Aorta (tissue), 5 donors: Measurements from ENCODE around the gene ROBO2. TPM values are rescaled to one million over a fixed set of nuclear protein-coding genes. Genes with fewer than 3 reads are reported as not detected.

Experiments used
- ATAC-seq: fragments of 200-7000 bp; cut with Tn5 transposase; one replicate; pipeline ENCODE4 v1.9.1; 2022; ENCODE audit warnings: moderate library complexity; ENCODE audit not compliant: low FRiP score
- DNase-seq, 2 donors: peaks; one replicate each; pipeline ENCODE4 v3.0.0-alpha.2; 2020
- H3K27ac ChIP-seq, 2 donors: one replicate each; pipeline ENCODE4 v1.5.1; 2013; ENCODE audit warnings: low read length in 2 of 2, mild to moderate bottlenecking in 2 of 2, moderate library complexity in 2 of 2, control low read depth in 1 of 2, inconsistent platforms in 1 of 2, low read depth in 1 of 2
- H3K27me3 ChIP-seq, 2 donors: one replicate each; pipeline ENCODE4 v1.6.1; 2013; ENCODE audit warnings: control low read depth in 1 of 2, low read length in 1 of 2, mild to moderate bottlenecking in 1 of 2, moderate library complexity in 1 of 2; ENCODE audit not compliant: insufficient read depth in 2 of 2, control insufficient read depth in 1 of 2
- H3K36me3 ChIP-seq, 2 donors: one replicate each; pipeline ENCODE4 v1.6.1; 2013; ENCODE audit warnings: control low read depth in 1 of 2, low read length in 1 of 2, mild to moderate bottlenecking in 1 of 2; ENCODE audit not compliant: insufficient read depth in 2 of 2, control insufficient read depth in 1 of 2
- H3K4me1 ChIP-seq, 2 donors: one replicate each; pipeline ENCODE4 v1.6.1; 2013; ENCODE audit warnings: low read length in 2 of 2, control low read depth in 1 of 2, mild to moderate bottlenecking in 1 of 2, moderate library complexity in 1 of 2; ENCODE audit not compliant: insufficient read depth in 2 of 2, control insufficient read depth in 1 of 2
- H3K4me3 ChIP-seq, 2 donors: one replicate each; pipeline ENCODE4 v1.5.1; 2013; ENCODE audit warnings: low read length in 2 of 2, control low read depth in 1 of 2, mild to moderate bottlenecking in 1 of 2
- H3K9me3 ChIP-seq: one replicate; pipeline ENCODE4 v1.6.1; 2013; ENCODE audit warnings: mild to moderate bottlenecking, low read length; ENCODE audit not compliant: control insufficient read depth
- WGBS, 2 donors: extraction: QIAGEN DNeasy Blood & Tissue Kit; methylation state at CpG; one replicate each; pipeline ENCODE4 v1.1.7; 2013; 5-methylcytosine and 5-hydroxymethylcytosine counted together
- intact Hi-C, 2 donors: fragments of 100-400 bp; cut with DNase I; formaldehyde crosslinking; loops; one replicate each; pipeline versions ENCODE4 v1.14.2 to v1.15.0; 2022
- polyA plus RNA-seq, 2 donors: library from polyadenylated mRNA; stranded (reverse); fragments of 200-250 nt; gene quantifications; one replicate each; pipeline ENCODE4 v1.2.3, GENCODE V29; 2013
- total RNA-seq, 2 donors: library from RNA; stranded (reverse); fragmentation: NEBNext Ultra II Directional; extraction: Animal tissue kit (Norgen Biotek cat#: 25700); gene quantifications; one replicate each; pipeline ENCODE4 v1.2.1, GENCODE V29; 2021
- donor health status: healthy with polysubstance abuse.
- donor health status: Bipolar disorder and iron deficiency.
- donor health status: DM: no; HTN: no; CAD: no.
- donor health status: DM: no; HTN: no; CAD: no.
- donor health status: DM: yes; HTN: yes; CAD: no.

Gene ROBO2
- total and polyA plus RNA-seq, 4 donors, result 0.05 to 1.3 (median 0.58) TPM

- no peak for ATAC-seq
- 94 to 97% methylated on average over 5 of the region's 5 CpGs for WGBS, 2 donors
- no peak for DNase-seq
- Histone ChIP-seq H3K27ac (no peak overlapping the region), H3K36me3 (no peaks in the 10 kb centered on the region), H3K27me3 (no peaks in the 10 kb centered on the region), H3K9me3 (peaks cover 2% of the 10 kb centered on the region), H3K4me3 (no peak overlapping the region), H3K4me1 (no peaks in the 10 kb centered on the region)
- intact Hi-C loops, result no loop called here
Observed at GRCh38 chr3:77063423-77063822, 23.5 kb downstream of the ROBO2 start.

- DNase-seq (no peak), ATAC-seq (no peak)
- intact Hi-C loops, result no loop called here
- Histone ChIP-seq H3K4me3 (no peak overlapping the region), H3K27me3 (no peaks in the 10 kb centered on the region), H3K9me3 (peaks cover 2% of the 10 kb centered on the region), H3K36me3 (no peaks in the 10 kb centered on the region), H3K4me1 (no peaks in the 10 kb centered on the region), H3K27ac (no peak overlapping the region)
- 36 to 40% methylated on average over 5 of the region's 5 CpGs for WGBS, 2 donors
Observed at GRCh38 chr3:77065750-77066149, 25.9 kb downstream of the ROBO2 start.

- WGBS, 2 donors, result 80 to 91% methylated on average over 1 of the region's 1 CpG
Observed at GRCh38 chr3:77066829-77067228, 26.9 kb downstream of the ROBO2 start.

GRCh38 chr3:77068808-77069207, 28.9 kb downstream of the ROBO2 start:
- Histone ChIP-seq H3K9me3 (no peaks in the 10 kb centered on the region), H3K4me1 (no peaks in the 10 kb centered on the region), H3K36me3 (no peaks in the 10 kb centered on the region), H3K27me3 (no peaks in the 10 kb centered on the region), H3K4me3 (no peak overlapping the region), H3K27ac (no peak overlapping the region)
- intact Hi-C loops, result no loop called here
- DNase-seq (no peak), ATAC-seq (no peak)
- 93% methylated on average over 7 of the region's 7 CpGs for WGBS, 2 donors

More at GRCh38 chr3:77066829-77067228, 26.9 kb downstream of the ROBO2 start:
- no peaks in the 10 kb centered on the region for H3K27me3 ChIP-seq
- intact Hi-C loops, result no loop called here
- no peak for ATAC-seq
- no peak overlapping the region for H3K4me3 ChIP-seq
- DNase-seq, result no peak
- H3K4me1 ChIP-seq, result no peaks in the 10 kb centered on the region
- H3K9me3 ChIP-seq, result peaks cover 2% of the 10 kb centered on the region
- H3K27ac ChIP-seq, result no peak overlapping the region
- H3K36me3 ChIP-seq, result no peaks in the 10 kb centered on the region

- Histone ChIP-seq H3K27ac (no peak overlapping the region), H3K4me1 (no peaks in the 10 kb centered on the region), H3K36me3 (no peaks in the 10 kb centered on the region), H3K9me3 (no peaks in the 10 kb centered on the region), H3K4me3 (no peak overlapping the region), H3K27me3 (no peaks in the 10 kb centered on the region)
- WGBS, 2 donors, result 61 to 72% methylated on average over 5 of the region's 5 CpGs
- ATAC-seq, result no peak
- intact Hi-C loops, result no loop called here
- no peak for DNase-seq
Observed at GRCh38 chr3:77071364-77071763, 31.5 kb downstream of the ROBO2 start.

- WGBS, 2 donors, result 93 to 96% methylated on average over 11 of the region's 11 CpGs
- Histone ChIP-seq H3K4me1 (no peaks in the 10 kb centered on the region), H3K36me3 (no peaks in the 10 kb centered on the region), H3K27ac (no peak overlapping the region), H3K4me3 (no peak overlapping the region), H3K9me3 (no peaks in the 10 kb centered on the region), H3K27me3 (no peaks in the 10 kb centered on the region)
- DNase-seq (no peak), ATAC-seq (no peak)
- intact Hi-C loops, result no loop called here
Observed at GRCh38 chr3:77071809-77072208, 31.9 kb downstream of the ROBO2 start.

GRCh38 chr3:77072232-77072631, 32.3 kb downstream of the ROBO2 start:
- Histone ChIP-seq H3K27ac (no peak overlapping the region), H3K4me1 (no peaks in the 10 kb centered on the region), H3K36me3 (no peaks in the 10 kb centered on the region), H3K9me3 (no peaks in the 10 kb centered on the region), H3K4me3 (no peak overlapping the region), H3K27me3 (no peaks in the 10 kb centered on the region)
- intact Hi-C loops, result no loop called here
- ATAC-seq, result no peak
- WGBS, 2 donors, result 93 to 95% methylated on average over 1 of the region's 1 CpG
- no peak for DNase-seq

GRCh38 chr3:77078279-77078678, 38.4 kb downstream of the ROBO2 start:
- no peak for ATAC-seq
- no peak for DNase-seq
- H3K9me3 ChIP-seq, result no peaks in the 10 kb centered on the region
- no peaks in the 10 kb centered on the region for H3K27me3 ChIP-seq
- no peaks in the 10 kb centered on the region for H3K36me3 ChIP-seq
- peaks cover 0 to 2% of the 10 kb centered on the region in 2 donors for H3K4me1 ChIP-seq
- 81 to 88% methylated on average over 2 of the region's 2 CpGs for WGBS, 2 donors
- no peak overlapping the region for H3K4me3 ChIP-seq
- H3K27ac ChIP-seq, result no peak overlapping the region
- intact Hi-C loops, result no loop called here

GRCh38 chr3:77079988-77080610, 40.2 kb downstream of the ROBO2 start:
- no peak for DNase-seq
- no peaks in the 10 kb centered on the region for H3K9me3 ChIP-seq
- WGBS, 2 donors, result 87 to 92% methylated on average over 12 of the region's 12 CpGs
- intact Hi-C loops, result no loop called here
- H3K4me1 ChIP-seq, result peaks cover 0 to 2% of the 10 kb centered on the region in 2 donors
- H3K27ac ChIP-seq, result no peak overlapping the region
- H3K27me3 ChIP-seq, result no peaks in the 10 kb centered on the region
- no peaks in the 10 kb centered on the region for H3K36me3 ChIP-seq
- ATAC-seq, result no peak
- H3K4me3 ChIP-seq, result no peak overlapping the region
